ENCODE measurements around the gene NUP85.
A peak's percentile ranks its signal among the peaks of the same experiment; 100 is the strongest.
"Not testable (repeated sequence)": the region's sequence is repeated elsewhere in the genome, so short reads cannot be mapped to it uniquely, and the experiment has no call there.

The NUP85 gene

GRCh38 chr17:75244133-75244866 is 38.8 kb downstream of the NUP85 start:
- no peak overlapping the region for H3K9ac ChIP-seq (ENCODE audit: low read depth, low read length)
- no peak overlapping the region for H3K4me2 ChIP-seq (ENCODE audit: low read length)
- H3K27me3 ChIP-seq (ENCODE audit: control insufficient read depth, insufficient read depth, low read length) = no peaks in the 10 kb centered on the region
- no peak overlapping the region for H3K4me3 ChIP-seq (ENCODE audit: low read length)
- H3K9me3 ChIP-seq (replicated peaks; ENCODE audit: low read length) = no peaks in the 10 kb centered on the region
- H3K4me1 ChIP-seq (ENCODE audit: control insufficient read depth, insufficient read depth, low read length) = peaks cover 18% of the 10 kb centered on the region
- peaks cover 70% of the 10 kb centered on the region for H3K36me3 ChIP-seq (ENCODE audit: insufficient read depth, low read length)

GRCh38 chr17:75245011-75245410 is 39.5 kb downstream of the NUP85 start:
- Histone ChIP-seq H3K36me3 (ENCODE audit: insufficient read depth, low read length) (peaks cover 65% of the 10 kb centered on the region), H3K4me2 (ENCODE audit: low read length) (no peak overlapping the region), H3K4me3 (ENCODE audit: low read length) (no peak overlapping the region), H3K9me3 (replicated peaks; ENCODE audit: low read length) (no peaks in the 10 kb centered on the region), H3K4me1 (ENCODE audit: control insufficient read depth, insufficient read depth, low read length) (peaks cover 20% of the 10 kb centered on the region), H3K27me3 (ENCODE audit: control insufficient read depth, insufficient read depth, low read length) (no peaks in the 10 kb centered on the region), H3K9ac (ENCODE audit: low read depth, low read length) (no peak overlapping the region)

GRCh38 chr17:75246404-75246803 is 40.9 kb downstream of the NUP85 start:
- no peak overlapping the region for H3K4me2 ChIP-seq (ENCODE audit: low read length)
- H3K4me1 ChIP-seq (ENCODE audit: control insufficient read depth, insufficient read depth, low read length) = peaks cover 18% of the 10 kb centered on the region
- H3K9me3 ChIP-seq (replicated peaks; ENCODE audit: low read length) = no peaks in the 10 kb centered on the region
- H3K36me3 ChIP-seq (ENCODE audit: insufficient read depth, low read length) = peaks cover 51% of the 10 kb centered on the region
- no peak overlapping the region for H3K9ac ChIP-seq (ENCODE audit: low read depth, low read length)
- no peak overlapping the region for H3K4me3 ChIP-seq (ENCODE audit: low read length)
- H3K27me3 ChIP-seq (ENCODE audit: control insufficient read depth, insufficient read depth, low read length) = no peaks in the 10 kb centered on the region

- Histone ChIP-seq H3K27me3 (ENCODE audit: control insufficient read depth, insufficient read depth, low read length) (no peaks in the 10 kb centered on the region), H3K4me2 (ENCODE audit: low read length) (peak overlapping the region; percentile 80), H3K9ac (ENCODE audit: low read depth, low read length) (no peak overlapping the region), H3K9me3 (replicated peaks; ENCODE audit: low read length) (no peaks in the 10 kb centered on the region), H3K4me3 (ENCODE audit: low read length) (no peak overlapping the region), H3K4me1 (ENCODE audit: control insufficient read depth, insufficient read depth, low read length) (peaks cover 8% of the 10 kb centered on the region), H3K36me3 (ENCODE audit: insufficient read depth, low read length) (peaks cover 22% of the 10 kb centered on the region)
Observed at GRCh38 chr17:75249564-75249963, 44.1 kb downstream of the NUP85 start.

- no peaks in the 10 kb centered on the region for H3K9me3 ChIP-seq (replicated peaks; ENCODE audit: low read length)
- H3K36me3 ChIP-seq (ENCODE audit: insufficient read depth, low read length) = peaks cover 17% of the 10 kb centered on the region
- peak overlapping the region; percentile 46 for H3K4me3 ChIP-seq (ENCODE audit: low read length)
- H3K27me3 ChIP-seq (ENCODE audit: control insufficient read depth, insufficient read depth, low read length) = no peaks in the 10 kb centered on the region
- H3K9ac ChIP-seq (ENCODE audit: low read depth, low read length) = no peak overlapping the region
- peaks cover 8% of the 10 kb centered on the region for H3K4me1 ChIP-seq (ENCODE audit: control insufficient read depth, insufficient read depth, low read length)
- peak overlapping the region; percentile 80 for H3K4me2 ChIP-seq (ENCODE audit: low read length)
Observed at GRCh38 chr17:75250009-75250471, 44.6 kb downstream of the NUP85 start.

GRCh38 chr17:75252039-75252816 is 46.7 kb downstream of the NUP85 start:
- Histone ChIP-seq H3K27me3 (ENCODE audit: control insufficient read depth, insufficient read depth, low read length) (no peaks in the 10 kb centered on the region), H3K4me2 (ENCODE audit: low read length) (no peak overlapping the region), H3K9ac (ENCODE audit: low read depth, low read length) (no peak overlapping the region), H3K4me1 (ENCODE audit: control insufficient read depth, insufficient read depth, low read length) (peaks cover 8% of the 10 kb centered on the region), H3K9me3 (replicated peaks; ENCODE audit: low read length) (no peaks in the 10 kb centered on the region), H3K36me3 (ENCODE audit: insufficient read depth, low read length) (no peaks in the 10 kb centered on the region), H3K4me3 (ENCODE audit: low read length) (no peak overlapping the region)

- peaks cover 14% of the 10 kb centered on the region for H3K4me1 ChIP-seq (ENCODE audit: control insufficient read depth, insufficient read depth, low read length)
- not testable (repeated sequence) for H3K4me2 ChIP-seq (ENCODE audit: low read length); H3K9ac ChIP-seq (ENCODE audit: low read depth, low read length); H3K4me3 ChIP-seq (ENCODE audit: low read length); H3K36me3 ChIP-seq (ENCODE audit: insufficient read depth, low read length); H3K27me3 ChIP-seq (ENCODE audit: control insufficient read depth, insufficient read depth, low read length); H3K9me3 ChIP-seq (replicated peaks; ENCODE audit: low read length)
Observed at GRCh38 chr17:75255954-75256698, 50.6 kb downstream of the NUP85 start.

GRCh38 chr17:75257228-75257627 is 51.7 kb downstream of the NUP85 start:
- H3K36me3 ChIP-seq (ENCODE audit: insufficient read depth, low read length); H3K4me2 ChIP-seq (ENCODE audit: low read length); H3K27me3 ChIP-seq (ENCODE audit: control insufficient read depth, insufficient read depth, low read length); H3K9me3 ChIP-seq (replicated peaks; ENCODE audit: low read length); H3K9ac ChIP-seq (ENCODE audit: low read depth, low read length); H3K4me3 ChIP-seq (ENCODE audit: low read length): not testable (repeated sequence)
- H3K4me1 ChIP-seq (ENCODE audit: control insufficient read depth, insufficient read depth, low read length) = peaks cover 14% of the 10 kb centered on the region

- H3K4me2 ChIP-seq (ENCODE audit: low read length) = peak overlapping the region; percentile 98
Observed at GRCh38 chr17:75260641-75261335, 55.3 kb downstream of the NUP85 start.

GRCh38 chr17:75261336-75262111 is 56.0 kb downstream of the NUP85 start, which contains the start of the genes GGA3 and MRPS7:
Gene GGA3 (minus strand): TSS chr17:75261606. CDS start chr17:75261587, 19 bp downstream.
Gene MRPS7 (plus strand): TSS chr17:75261879. CDS start chr17:75261901, 22 bp downstream.
- peak within 1 kb of the TSS; percentile 98 for H3K4me2 ChIP-seq (ENCODE audit: low read length)
- peaks cover 21% of the 10 kb centered on the region for H3K4me1 ChIP-seq (ENCODE audit: control insufficient read depth, insufficient read depth, low read length)
- no peaks in the 10 kb centered on the region for H3K27me3 ChIP-seq (ENCODE audit: control insufficient read depth, insufficient read depth, low read length)
- H3K9me3 ChIP-seq (replicated peaks; ENCODE audit: low read length) = no peaks in the 10 kb centered on the region
- peak within 1 kb of the TSS; percentile 95 for H3K9ac ChIP-seq (ENCODE audit: low read depth, low read length)
- peak within 1 kb of the TSS; percentile 94 for H3K4me3 ChIP-seq (ENCODE audit: low read length)
- H3K36me3 ChIP-seq (ENCODE audit: insufficient read depth, low read length) = peaks cover 30% of the 10 kb centered on the region

More at GRCh38 chr17:75260641-75261335, 55.3 kb downstream of the NUP85 start:
- Histone ChIP-seq H3K4me1 (ENCODE audit: control insufficient read depth, insufficient read depth, low read length) (peaks cover 21% of the 10 kb centered on the region), H3K27me3 (ENCODE audit: control insufficient read depth, insufficient read depth, low read length) (no peaks in the 10 kb centered on the region), H3K9ac (ENCODE audit: low read depth, low read length) (peak overlapping the region; percentile 95), H3K36me3 (ENCODE audit: insufficient read depth, low read length) (peaks cover 23% of the 10 kb centered on the region), H3K4me3 (ENCODE audit: low read length) (peak overlapping the region; percentile 94), H3K9me3 (replicated peaks; ENCODE audit: low read length) (no peaks in the 10 kb centered on the region)

Data from skeletal muscle satellite cell (primary cell).